Natural killer cell (primary cell): ENCODE results near the gene GALNT2. TPM values are rescaled to one million over a fixed set of nuclear protein-coding genes. Genes with fewer than 3 reads are reported as not detected.

ENCODE experiments used
- ATAC-seq, 3 donors: fragments of 150-1000 bp in 2 of 3; fragments of 200-7000 bp in 1 of 3; cut with Tn5 transposase; 1 replicate in 1 of 3; 2 replicates in 2 of 3; pipeline ENCODE4 v1.10.0; 2021; ENCODE audit warnings: mild to moderate bottlenecking in 2 of 3, moderate library complexity in 2 of 3
- DNase-seq, 2 donors: peaks; one replicate each; pipeline versions ENCODE4 v3.0.0 to v3.0.0-alpha.2; 2013 to 2021; ENCODE audit warnings: mixed read lengths in 1 of 2
- H3K27ac ChIP-seq: one replicate; pipeline ENCODE4 v1.5.1; 2013; ENCODE audit warnings: mild to moderate bottlenecking, low read length
- H3K27me3 ChIP-seq: one replicate; pipeline ENCODE4 v1.6.1; 2013; ENCODE audit warnings: low read length; ENCODE audit not compliant: control insufficient read depth, insufficient read depth
- H3K36me3 ChIP-seq: one replicate; pipeline ENCODE4 v1.6.1; 2013; ENCODE audit warnings: low read length; ENCODE audit not compliant: control insufficient read depth, insufficient read depth
- H3K4me1 ChIP-seq: one replicate; pipeline ENCODE4 v1.6.1; 2013; ENCODE audit warnings: low read length; ENCODE audit not compliant: control insufficient read depth, insufficient read depth
- H3K4me3 ChIP-seq: one replicate; pipeline ENCODE4 v1.5.1; 2013; ENCODE audit warnings: low read length
- H3K9me3 ChIP-seq: one replicate; pipeline ENCODE4 v1.6.1; 2013; ENCODE audit warnings: low read length; ENCODE audit not compliant: control insufficient read depth, insufficient read depth
- H3K27ac Mint-ChIP-seq, 2 donors: one replicate each; pipeline ENCODE4 v1.8.0; 2022; ENCODE audit warnings: mild to moderate bottlenecking in 2 of 2, mixed read lengths in 2 of 2, moderate library complexity in 1 of 2
- H3K27me3 Mint-ChIP-seq, 2 donors: one replicate each; pipeline ENCODE4 v1.8.0; 2022; ENCODE audit warnings: low read depth in 2 of 2, mixed read lengths in 2 of 2
- H3K36me3 Mint-ChIP-seq: one replicate; pipeline ENCODE4 v1.8.0; 2022; ENCODE audit warnings: mixed read lengths
- H3K4me1 Mint-ChIP-seq, 2 donors: one replicate each; pipeline ENCODE4 v1.8.0; 2022; ENCODE audit warnings: mixed read lengths in 2 of 2
- H3K4me3 Mint-ChIP-seq: one replicate; pipeline ENCODE4 v1.8.0; 2022; ENCODE audit warnings: mild to moderate bottlenecking, moderate library complexity, mixed read lengths
- H3K9me3 Mint-ChIP-seq, 2 donors: one replicate each; pipeline ENCODE4 v1.8.0; 2022; ENCODE audit warnings: mixed read lengths in 2 of 2
- WGBS: methylation state at CpG from one replicate; pipeline ENCODE4 v1.1.7; 2013; ENCODE audit warnings: missing lambda C conversion rate; ENCODE audit not compliant: insufficient coverage; 5-methylcytosine and 5-hydroxymethylcytosine counted together
- intact Hi-C: fragments of 100-400 bp; cut with micrococcal nuclease; formaldehyde crosslinking; loops from one replicate; pipeline ENCODE4 v1.14.2; 2022
- total RNA-seq, 4 donors: library from RNA; stranded (reverse); fragments of 120-200 nt in 1 of 4; gene quantifications; one replicate each; pipeline versions ENCODE4 v1.2.3 to v1.2.4, GENCODE V29; 2013 to 2022
- TF ChIP-seq, protein P1 (sequence below): fragments of 200-600 bp; IDR thresholded peaks from one replicate; pipeline ENCODE4 v1.8.0; 2022; ENCODE audit warnings: antibody characterized with exemption

GALNT2 gene
- total RNA-seq, 3 donors from 2014 or later (not counting 1 experiment from before 2014, with no cell fraction given) = 31.2 to 53.6 (median 47.3) TPM

DNA sequence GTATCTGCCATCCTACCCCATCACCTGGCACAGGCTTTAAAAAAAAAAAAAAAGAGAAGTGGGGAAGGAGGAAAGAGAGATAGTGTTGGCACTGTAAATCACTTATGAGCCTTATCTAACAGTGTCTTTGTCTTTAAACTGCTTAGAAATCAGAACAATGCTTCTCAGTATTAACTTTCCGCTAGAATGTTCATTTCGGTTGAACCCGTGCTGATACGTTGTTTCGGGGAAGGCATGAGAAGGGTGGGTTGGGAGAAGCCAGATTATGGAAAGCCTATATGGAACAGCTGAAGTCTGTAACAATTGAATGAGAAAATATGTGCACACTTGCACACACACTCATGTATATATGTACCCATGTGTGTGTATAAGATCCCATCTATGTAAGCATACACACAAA, 170.8 kb downstream of the GALNT2 start:
- H3K4me1 Mint-ChIP-seq = peaks cover 0 to 12% of the 10 kb centered on the region in 2 donors
- no peak overlapping the region for H3K27ac Mint-ChIP-seq
- no peaks in the 10 kb centered on the region for H3K36me3 Mint-ChIP-seq
- Histone ChIP-seq H3K27ac (no peak overlapping the region), H3K9me3 (no peaks in the 10 kb centered on the region), H3K36me3 (peaks cover 9% of the 10 kb centered on the region), H3K27me3 (no peaks in the 10 kb centered on the region), H3K4me3 (no peak overlapping the region), H3K4me1 (no peaks in the 10 kb centered on the region)
- DNase-seq (no peak), ATAC-seq (no peak)
- H3K27me3 Mint-ChIP-seq = no peaks in the 10 kb centered on the region
- H3K4me3 Mint-ChIP-seq = no peak overlapping the region
- TF ChIP-seq, protein P1, sequence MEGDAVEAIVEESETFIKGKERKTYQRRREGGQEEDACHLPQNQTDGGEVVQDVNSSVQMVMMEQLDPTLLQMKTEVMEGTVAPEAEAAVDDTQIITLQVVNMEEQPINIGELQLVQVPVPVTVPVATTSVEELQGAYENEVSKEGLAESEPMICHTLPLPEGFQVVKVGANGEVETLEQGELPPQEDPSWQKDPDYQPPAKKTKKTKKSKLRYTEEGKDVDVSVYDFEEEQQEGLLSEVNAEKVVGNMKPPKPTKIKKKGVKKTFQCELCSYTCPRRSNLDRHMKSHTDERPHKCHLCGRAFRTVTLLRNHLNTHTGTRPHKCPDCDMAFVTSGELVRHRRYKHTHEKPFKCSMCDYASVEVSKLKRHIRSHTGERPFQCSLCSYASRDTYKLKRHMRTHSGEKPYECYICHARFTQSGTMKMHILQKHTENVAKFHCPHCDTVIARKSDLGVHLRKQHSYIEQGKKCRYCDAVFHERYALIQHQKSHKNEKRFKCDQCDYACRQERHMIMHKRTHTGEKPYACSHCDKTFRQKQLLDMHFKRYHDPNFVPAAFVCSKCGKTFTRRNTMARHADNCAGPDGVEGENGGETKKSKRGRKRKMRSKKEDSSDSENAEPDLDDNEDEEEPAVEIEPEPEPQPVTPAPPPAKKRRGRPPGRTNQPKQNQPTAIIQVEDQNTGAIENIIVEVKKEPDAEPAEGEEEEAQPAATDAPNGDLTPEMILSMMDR = no peak
- intact Hi-C loops = no loop called here
- 97% methylated on average over 5 of the region's 5 CpGs for WGBS
- H3K9me3 Mint-ChIP-seq = peaks cover 0 to 7% of the 10 kb centered on the region in 2 donors

DNA sequence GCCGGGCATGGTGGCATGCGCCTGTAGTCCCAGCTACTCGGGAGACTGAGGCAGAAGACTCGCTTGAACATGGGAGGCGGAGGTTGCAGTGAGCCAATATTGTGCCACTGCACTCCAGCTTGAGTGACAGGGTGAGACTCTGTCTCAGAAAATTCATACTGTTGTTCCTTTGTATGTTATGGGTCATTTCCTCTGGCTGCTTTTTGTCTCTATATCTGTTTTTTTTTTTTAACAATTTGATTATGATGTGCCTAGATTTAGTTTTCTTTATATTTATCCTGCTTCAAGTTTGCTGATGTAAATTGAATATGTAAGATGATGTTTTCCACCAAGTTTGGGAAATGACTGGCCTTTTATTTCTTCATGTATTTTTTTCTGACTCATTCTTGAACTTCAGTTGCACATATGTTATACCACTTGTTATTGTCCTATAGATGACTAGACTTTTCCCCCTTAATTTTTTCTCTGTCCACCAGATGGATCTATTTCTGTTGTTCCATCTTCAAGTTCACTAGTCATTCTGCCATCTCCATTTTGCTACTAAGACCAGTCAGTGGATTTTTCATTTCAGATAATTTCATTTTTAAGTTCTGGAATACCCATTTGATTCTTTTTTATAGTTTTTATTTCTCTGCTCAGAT, 173.5 kb downstream of the GALNT2 start:
- H3K4me3 ChIP-seq = no peak overlapping the region
- TF ChIP-seq, protein P1 = no peak
- no peaks in the 10 kb centered on the region for H3K27me3 ChIP-seq
- no peaks in the 10 kb centered on the region for H3K36me3 Mint-ChIP-seq
- H3K4me1 Mint-ChIP-seq = peaks cover 0 to 6% of the 10 kb centered on the region in 2 donors
- no peaks in the 10 kb centered on the region for H3K4me1 ChIP-seq
- H3K4me3 Mint-ChIP-seq = no peak overlapping the region
- H3K9me3 ChIP-seq = no peaks in the 10 kb centered on the region
- H3K9me3 Mint-ChIP-seq = peaks cover 0 to 7% of the 10 kb centered on the region in 2 donors
- H3K36me3 ChIP-seq = peaks cover 19% of the 10 kb centered on the region
- WGBS = 95% methylated on average over 5 of the region's 5 CpGs
- H3K27me3 Mint-ChIP-seq = no peaks in the 10 kb centered on the region
- no peak for ATAC-seq
- intact Hi-C loops = no loop called here
- H3K27ac Mint-ChIP-seq = no peak overlapping the region
- no peak for DNase-seq
- H3K27ac ChIP-seq = no peak overlapping the region

DNA sequence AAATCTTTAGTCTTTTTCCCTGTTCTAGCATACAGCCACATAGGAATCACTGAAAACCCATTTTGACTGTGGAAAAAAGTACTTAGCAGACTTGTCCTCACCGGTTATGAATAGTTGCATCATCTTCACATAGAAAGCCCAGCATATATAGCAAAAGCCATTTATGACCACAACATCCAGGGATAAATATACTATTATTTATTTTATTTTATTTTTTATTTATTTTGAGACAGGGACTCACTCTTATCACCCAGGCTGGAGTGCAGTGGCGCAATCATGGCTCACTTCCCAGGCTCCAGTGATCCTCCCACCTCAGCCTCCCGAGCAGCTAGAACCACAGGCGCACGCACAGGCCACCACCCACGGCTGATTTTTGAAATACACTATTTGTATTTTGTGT, 175.3 kb downstream of the GALNT2 start:
- no peak overlapping the region for H3K27ac ChIP-seq
- Mint-ChIP-seq H3K27ac (no peak overlapping the region), H3K36me3 (no peaks in the 10 kb centered on the region), H3K9me3 (peaks cover 0 to 7% of the 10 kb centered on the region in 2 donors), H3K4me3 (no peak overlapping the region), H3K4me1 (peaks cover 11 to 18% of the 10 kb centered on the region in 2 donors), H3K27me3 (no peaks in the 10 kb centered on the region)
- intact Hi-C loops = no loop called here
- ATAC-seq = no peak
- H3K4me3 ChIP-seq = no peak overlapping the region
- TF ChIP-seq, protein P1 = no peak
- no peaks in the 10 kb centered on the region for H3K4me1 ChIP-seq
- H3K36me3 ChIP-seq = peaks cover 20% of the 10 kb centered on the region
- no peak for DNase-seq
- H3K27me3 ChIP-seq = no peaks in the 10 kb centered on the region
- H3K9me3 ChIP-seq = no peaks in the 10 kb centered on the region
- 96% methylated on average over 5 of the region's 6 CpGs for WGBS

- DNase-seq = no peak
- H3K36me3 ChIP-seq = peaks cover 20% of the 10 kb centered on the region
- H3K27me3 ChIP-seq = no peaks in the 10 kb centered on the region
Measured at GRCh38 chr1:230243146-230243545, 176.1 kb downstream of the GALNT2 start.

More at GRCh38 chr1:230243146-230243545, 176.1 kb downstream of the GALNT2 start:
- H3K36me3 Mint-ChIP-seq = no peaks in the 10 kb centered on the region
- H3K9me3 Mint-ChIP-seq = peaks cover 0 to 7% of the 10 kb centered on the region in 2 donors
- no peak overlapping the region for H3K27ac Mint-ChIP-seq
- peaks cover 11 to 18% of the 10 kb centered on the region in 2 donors for H3K4me1 Mint-ChIP-seq
- H3K27ac ChIP-seq = no peak overlapping the region
- no peaks in the 10 kb centered on the region for H3K4me1 ChIP-seq
- intact Hi-C loops = no loop called here
- H3K9me3 ChIP-seq = no peaks in the 10 kb centered on the region
- no peaks in the 10 kb centered on the region for H3K27me3 Mint-ChIP-seq
- no peak for ATAC-seq
- WGBS = 96% methylated on average over 17 of the region's 17 CpGs
- no peak overlapping the region for H3K4me3 ChIP-seq
- no peak overlapping the region for H3K4me3 Mint-ChIP-seq
- TF ChIP-seq, protein P1 = no peak
